Measurements from ENCODE around the gene CREB3L4.

- no peak for TF ChIP-seq CTCF (IDR thresholded peaks at IDR 0.05)
- no peak for TF ChIP-seq POLR2A (IDR thresholded peaks at IDR 0.05)
These were observed 6.3 kb upstream of the CREB3L4 start for GRCh38 chr1:153961421-153961820.
